ENCODE results near the gene EFNB1.

EFNB1 gene

DNA sequence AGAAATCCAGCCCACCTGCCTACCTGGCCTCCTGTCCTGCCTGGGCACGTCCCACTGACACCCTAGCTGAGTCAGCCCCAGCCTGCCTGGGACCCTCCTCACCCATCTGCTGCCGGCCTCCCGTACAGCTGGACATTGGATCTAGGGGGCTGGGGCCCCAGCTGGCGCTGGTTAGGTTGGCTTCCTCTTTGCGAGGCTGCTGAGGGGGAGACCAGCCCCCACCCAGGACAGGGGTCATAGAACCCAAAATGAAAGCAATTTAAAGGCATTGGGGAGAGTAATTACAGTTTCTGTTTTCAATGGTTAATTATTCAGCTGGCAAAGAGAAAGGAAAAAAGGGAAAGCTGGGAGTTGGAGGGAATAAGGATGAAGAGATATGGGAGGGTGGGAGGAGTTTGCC is 15.8 kb downstream of the EFNB1 start:
- no peak for DNase-seq

DNA sequence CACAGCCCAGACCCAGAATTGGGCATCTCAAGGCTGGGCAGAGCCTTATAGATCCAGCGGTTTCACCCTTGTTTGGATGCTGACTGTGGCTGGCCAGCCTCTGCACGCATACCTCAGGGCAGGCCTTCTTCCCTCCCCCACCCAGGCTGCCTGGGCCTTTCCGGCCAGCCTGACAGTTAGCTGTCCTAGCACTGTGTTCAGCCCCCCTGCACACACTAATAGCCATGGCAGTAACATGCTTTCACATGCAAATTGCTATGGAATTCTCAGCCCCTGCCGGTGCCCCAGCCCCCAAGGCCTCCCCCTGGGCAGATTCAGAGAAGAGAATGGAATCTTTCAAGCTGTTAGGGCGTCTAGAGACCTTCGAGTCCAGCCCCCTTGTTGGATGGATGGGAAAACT is 17.7 kb downstream of the EFNB1 start:
- DNase-seq, result no peak

DNA sequence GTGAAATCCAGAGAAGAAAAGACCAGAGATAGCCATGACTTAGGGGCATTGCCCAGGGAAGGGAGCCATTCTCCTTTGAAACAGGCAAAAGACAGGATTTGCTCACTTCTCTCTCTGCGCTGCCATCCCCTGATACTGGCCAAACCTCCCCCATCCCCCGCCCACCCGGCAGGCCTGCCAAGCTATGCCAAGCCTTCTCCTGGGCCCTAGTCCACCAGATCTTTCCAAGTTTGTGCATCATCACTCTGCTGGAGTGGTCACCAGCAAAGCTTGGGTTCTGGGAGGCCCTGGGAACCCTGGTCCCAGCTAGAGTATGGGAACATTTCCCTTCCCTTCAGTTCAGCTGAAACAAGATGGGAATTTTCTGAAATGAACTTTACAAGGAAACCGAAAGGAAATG is 18.4 kb downstream of the EFNB1 start:
- DNase-seq, result no peak

DNA sequence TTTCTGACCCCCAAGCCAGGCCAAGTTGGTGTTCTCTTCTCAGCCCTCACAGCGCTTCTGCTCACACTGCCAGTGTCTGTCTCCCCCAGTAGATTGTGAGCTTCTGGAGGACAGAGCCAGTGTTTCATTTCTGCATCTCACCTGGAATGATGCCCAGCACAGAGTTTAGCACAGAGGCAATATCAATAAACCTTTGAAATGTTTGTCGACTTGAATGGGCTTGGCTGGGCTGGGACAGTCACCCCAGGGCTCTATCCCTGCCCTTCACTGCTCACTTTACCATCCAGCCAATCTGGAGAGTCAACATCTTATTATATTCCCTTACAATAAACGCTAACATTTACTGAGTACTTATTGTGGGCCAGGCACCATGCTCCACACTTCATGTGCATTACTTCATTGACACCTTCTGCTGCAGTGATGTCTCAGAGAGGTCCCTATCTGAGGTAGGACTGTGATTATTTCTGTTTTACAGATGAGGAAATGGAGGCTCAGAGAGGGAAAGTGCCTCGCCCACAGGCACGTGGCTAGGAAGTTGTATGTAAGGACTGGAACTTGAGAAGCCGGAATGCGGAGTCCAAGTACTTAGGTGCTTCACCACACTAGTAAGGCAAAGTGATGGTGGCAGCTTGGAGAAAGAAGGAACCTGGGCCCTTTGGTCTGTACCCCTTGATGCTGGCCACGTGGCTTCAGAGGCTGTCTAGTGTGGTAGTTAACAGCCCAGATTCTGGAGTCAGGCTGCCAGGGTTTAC is 19.5 kb downstream of the EFNB1 start:
- no peak for DNase-seq

DNA sequence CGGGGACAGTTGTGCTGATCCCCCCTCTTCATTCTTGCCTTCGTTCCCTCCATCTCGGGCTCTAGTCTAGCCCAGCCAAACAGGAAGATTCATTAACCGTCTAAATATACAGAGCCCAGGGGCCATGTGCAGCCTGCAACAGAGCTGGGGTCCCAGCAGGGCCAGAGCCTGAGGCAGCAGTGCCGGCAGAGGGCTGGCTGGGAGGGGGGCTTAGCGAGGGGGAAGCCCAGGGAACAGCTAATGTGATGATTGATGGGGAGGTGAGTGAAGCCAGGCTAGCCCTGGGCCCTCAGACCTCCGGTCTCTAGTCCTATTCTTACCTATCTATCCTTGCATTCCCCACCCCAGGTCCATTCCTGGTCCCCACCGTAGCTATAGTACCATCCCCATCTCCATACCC is 22.3 kb downstream of the EFNB1 start:
- no peak for DNase-seq

DNA sequence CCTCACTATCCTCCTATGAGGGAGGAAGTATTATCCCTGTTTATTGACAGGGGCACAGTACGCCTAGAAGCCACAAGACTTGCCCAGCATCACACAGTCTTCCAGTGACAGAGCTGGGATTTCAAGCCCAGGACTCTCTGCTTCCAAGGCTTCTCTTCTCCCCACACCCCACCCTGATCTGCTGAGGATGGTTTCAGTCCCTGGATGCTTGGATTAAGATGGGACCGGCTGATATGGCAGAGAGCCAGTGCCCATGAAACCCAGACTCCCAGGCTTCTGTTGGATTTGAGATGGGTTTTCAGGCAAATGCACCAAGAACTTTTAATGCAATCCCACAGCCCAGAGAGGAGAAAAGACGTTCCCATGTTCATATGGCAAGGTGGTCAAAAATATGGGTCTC is 23.2 kb downstream of the EFNB1 start:
- no peak for DNase-seq

DNA sequence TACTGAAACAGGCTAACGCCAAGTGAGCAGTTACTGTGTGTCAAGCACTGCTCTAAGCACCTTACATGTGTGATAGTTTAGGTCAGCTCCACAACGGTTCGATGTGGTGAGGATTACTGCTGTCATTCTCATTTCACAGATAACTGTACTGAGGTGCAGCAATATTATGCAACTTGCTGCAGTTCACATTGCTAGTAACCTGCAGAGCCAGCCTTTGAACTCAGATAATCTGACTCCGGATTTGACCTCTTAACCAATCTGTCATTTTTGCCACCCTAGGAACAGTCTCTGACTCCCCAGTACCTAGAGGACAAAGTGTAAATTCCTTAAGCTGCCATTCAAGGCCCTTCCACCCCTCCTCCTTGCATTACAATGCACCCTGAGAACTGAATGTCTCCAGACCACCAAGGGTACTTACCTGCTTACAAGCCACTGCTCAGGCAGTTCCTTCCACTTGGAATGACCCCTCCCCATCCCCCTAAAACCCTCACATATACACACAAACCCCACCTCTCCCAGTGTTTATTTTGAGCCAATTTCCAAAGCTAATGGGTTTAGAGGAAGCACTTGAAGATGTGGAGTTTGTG is 24.9 kb downstream of the EFNB1 start:
- DNase-seq, result no peak

DNA sequence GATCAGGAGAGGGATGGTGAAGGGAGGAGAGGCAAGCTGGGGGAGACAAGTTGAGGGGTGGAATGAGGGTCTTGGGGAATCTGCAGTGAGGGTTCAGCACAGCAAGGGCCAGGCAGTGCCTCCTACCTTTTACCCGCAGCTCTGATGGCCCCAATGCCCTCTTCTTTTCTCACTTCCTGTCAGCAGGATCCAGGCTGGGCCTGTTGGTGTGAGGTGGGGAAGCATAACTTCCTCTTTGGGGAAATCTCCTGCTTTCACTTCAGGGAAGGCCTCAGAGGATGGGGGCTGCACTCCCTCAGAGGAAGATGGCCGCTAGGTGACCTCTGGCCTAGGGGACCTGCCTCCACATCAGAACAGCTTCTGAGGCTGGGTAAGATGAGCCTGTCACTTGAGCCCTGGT is 36.5 kb downstream of the EFNB1 start:
- DNase-seq, result no peak

DNA sequence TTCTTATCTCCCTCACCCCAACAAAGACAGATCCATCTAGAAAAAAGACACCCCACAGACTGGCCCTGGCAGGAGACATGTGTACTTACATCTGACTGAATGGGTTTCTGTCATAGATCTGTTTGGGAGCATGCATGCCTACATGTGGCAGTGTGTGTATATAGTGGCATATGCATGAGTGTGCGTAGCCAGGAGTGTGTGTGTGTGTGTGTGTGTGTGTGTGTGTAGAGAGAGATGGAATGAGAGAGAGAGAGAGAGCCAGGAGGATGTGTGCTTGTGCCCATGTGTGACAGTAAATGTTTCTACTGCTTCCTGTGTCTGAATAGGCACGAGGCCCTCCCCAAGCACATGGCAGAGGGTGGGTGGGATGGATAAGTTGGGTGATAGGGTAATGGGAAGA is 37.1 kb downstream of the EFNB1 start:
- no peak for DNase-seq

DNA sequence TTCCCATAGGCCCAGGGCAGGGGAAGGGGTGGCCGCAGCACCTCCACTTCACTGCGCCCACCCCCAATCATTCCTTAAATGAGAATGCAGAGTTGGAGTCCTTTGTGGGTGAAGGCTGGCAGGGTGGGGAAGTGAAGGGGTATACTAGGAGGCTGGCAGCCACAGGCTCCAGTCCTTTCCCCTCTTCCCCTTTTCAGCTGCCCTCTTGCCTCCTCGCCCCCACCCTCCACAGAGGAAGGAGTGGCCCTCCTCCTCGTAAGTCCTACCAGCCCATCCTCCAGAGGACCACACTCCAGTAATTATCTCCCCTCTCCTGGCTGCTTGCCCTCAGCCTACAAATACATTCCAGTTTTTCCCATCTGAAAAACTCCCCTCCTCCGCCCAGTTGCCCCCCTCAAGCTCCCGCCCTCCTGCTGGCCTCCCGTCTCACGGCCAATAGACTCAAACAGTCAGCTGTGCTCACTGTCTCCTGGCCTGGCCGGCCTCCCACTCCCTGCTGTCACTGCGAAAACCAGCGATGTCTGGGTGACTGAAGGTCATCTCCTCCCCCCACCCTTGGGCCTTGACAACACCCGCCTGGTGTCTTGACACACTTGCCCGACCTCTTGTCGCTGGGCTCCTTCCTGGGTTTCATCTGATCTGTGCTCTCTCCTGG is 38.8 kb downstream of the EFNB1 start:
- DNase-seq, result no peak

DNA sequence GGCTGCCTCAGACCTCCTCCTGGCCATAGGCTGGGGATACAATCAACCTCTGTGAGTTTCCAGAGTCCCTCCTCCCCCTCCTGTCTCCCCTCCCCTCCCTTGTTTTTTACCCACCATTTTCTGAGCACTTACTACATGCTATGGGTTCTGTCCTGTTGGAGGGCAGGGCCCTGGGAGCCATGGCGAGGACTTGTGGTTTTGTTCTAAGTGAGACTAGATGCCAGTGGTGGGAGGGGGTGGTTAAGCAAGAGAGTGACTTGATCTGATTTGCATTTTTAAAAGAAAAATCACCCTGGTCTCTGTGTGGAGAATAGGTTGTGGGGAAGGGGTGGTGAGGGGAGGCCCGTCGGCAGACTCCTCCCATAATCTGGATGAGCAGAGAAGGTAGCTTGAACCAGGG is 39.5 kb downstream of the EFNB1 start:
- DNase-seq, result no peak

DNA sequence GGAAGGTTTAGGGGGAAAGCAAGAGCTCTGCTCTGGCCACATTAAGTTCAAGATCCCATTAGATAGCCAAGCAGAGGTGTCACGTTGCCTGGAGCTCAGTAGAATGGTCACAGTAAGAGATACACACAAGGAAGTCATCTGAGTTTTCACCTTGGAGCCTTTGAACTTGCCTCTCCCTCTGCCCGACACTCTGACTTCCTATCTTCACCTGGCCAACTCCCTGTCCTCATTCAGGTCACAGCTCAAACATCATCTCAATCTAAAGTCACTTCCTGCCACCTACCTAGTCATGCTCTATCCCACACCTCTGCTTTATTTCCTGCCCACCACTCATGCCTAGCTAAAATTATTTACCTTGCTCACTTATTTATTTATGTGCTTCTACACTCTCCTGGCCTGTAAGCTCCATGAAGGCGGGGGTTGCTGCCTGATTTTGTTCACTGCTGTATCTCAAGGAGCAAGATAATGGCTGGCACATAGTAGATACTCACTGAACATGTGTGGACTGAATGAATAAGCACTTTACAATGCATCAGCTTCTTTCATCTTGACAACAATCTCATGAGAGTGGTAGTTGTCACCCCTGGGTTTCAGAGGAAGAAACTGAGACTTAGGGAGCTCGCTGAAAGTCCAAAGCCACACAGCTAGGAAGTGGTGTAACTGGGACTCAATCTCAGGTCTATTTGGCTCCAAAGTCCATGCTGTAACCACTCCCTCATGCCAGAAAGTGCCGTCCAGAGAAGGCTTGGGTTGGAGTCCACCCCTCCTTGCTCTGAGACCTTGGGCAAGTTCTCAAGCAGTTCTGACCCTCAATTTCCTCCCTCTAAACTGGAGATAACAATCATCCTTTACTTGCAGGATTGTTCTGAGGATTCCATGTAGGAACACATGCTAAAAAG is 40.3 kb downstream of the EFNB1 start:
- DNase-seq, result no peak

DNA sequence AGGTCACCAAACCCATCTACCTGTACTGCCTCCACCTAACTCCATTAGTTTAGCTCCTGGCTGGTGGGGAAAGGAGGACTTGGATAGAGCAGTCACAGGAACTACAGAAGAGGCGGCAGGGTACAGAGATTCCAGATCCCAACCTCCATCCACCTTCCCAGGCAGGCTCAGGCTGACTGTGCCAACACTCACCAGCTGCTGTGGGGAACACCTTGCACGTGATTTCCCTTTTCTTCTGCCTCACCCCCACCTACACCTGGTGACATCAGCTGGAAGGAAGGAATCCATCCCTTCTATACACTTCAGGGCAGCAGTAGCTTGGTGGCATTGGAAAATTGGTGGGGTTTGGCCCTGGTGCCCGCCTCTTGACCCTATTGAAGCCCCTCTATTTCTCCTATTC is 41.5 kb downstream of the EFNB1 start:
- DNase-seq, result no peak

DNA sequence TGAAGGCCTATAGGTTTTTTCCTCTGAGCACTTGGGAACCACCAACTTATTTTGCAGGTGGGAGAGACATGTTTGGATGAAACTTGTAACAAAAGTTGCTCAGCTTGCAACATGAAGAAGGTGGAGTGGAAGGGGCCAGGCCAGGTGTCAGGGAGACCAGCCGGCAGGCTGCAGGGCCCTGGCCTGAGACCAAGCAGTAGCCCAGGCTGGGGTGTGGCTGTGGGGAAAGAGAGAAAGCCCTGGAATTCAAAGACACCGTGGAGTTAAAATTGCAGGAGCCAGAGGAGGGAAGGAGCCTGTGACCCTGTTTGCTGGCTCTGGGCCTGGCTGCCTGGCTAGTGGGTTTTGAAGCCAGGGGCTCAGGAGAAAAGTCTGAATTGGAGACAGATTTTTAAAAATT is 43.4 kb downstream of the EFNB1 start:
- DNase-seq, result no peak

DNA sequence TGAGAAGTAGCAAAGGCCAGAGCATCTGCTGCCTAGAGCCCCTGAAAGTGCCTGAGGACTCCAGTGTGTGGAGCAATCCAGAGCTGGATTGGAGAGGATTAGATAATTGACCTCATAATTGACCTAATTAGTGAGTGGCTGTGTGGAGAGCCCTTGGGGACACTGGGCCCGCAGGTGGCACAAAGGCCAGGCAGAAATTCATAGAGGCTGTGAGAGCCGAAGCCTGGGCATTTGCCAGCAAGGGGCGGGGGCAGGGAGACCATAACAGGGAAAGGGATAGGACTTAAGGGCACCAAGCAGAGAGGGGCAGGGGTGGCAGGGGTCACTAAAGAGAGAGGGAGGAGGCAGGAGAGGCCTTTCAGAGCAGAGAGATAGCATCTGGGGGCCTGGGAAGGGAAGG is 45.3 kb downstream of the EFNB1 start:
- no peak for DNase-seq

DNA sequence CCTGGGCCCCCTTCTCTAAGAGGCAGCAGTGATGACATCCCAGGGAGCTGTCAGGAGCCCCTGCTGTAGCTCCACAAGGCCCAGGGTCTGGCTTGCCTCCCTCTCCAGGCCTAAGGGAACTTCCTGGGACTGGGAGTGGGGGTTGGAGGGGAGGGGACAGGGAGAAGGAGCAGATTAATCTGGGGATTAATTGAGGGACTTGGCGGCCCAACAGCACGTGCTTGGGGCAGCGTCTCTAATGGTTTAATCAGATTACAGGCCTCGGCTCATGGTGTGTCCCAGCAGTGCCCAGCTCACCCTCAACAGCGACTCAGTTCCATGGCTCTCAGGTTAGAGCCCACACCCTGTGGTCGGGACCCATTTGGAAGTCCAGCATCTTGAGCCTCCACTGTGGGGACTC is 47.9 kb downstream of the EFNB1 start:
- DNase-seq, result no peak

DNA sequence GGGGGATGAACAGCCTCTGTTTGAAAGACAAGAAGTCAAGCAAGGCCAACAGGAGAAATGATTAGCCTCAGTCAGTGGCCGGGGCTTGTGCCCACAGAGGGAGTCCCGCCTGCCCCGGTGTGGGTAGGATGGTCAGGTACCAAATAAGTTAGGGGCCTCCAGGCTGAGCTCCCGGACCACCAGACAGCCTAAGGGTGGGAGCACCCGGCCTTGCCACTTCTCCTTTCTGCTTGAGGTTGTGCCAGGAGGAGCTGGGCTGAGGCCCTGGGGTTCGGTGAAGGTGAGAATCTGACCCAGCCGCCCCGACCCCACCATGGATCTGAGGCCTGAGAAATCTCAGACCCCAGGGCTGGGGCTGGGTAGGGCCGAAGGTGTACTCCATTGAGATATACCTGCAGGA is 48.8 kb downstream of the EFNB1 start:
- no peak for DNase-seq

DNA sequence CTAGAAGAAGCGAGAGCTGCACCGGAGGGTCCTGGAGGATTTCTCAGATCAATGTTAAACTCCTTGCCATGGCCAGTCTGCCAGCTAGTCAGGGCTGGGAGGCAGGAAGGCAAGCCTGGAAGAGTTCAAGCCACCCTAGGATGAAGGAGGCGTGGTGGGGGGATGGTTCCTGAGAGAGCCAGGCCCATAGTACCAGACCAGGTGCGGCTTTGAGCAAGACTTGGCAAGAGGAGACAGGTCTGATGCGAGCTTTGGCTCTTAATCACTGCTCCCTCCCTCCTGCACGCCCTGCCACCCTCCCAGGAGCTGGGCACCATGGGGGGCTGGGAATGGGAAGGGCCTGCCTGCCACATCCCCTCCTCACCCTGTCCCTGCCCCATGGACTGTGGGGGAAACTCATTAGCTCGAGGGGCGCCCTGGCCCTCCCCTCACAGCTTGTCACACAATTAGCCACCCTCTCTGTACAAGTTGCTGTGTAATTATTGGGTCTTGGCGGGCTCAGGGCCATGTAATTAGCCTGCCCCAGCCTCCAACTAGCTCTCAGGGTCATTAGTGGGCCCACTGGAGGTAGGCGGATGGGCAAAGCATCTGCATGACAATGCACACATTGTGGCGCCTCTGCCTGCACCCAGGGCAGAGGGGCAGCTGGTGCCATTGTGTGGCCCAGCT is 50.3 kb downstream of the EFNB1 start:
- DNase-seq, result no peak

DNA sequence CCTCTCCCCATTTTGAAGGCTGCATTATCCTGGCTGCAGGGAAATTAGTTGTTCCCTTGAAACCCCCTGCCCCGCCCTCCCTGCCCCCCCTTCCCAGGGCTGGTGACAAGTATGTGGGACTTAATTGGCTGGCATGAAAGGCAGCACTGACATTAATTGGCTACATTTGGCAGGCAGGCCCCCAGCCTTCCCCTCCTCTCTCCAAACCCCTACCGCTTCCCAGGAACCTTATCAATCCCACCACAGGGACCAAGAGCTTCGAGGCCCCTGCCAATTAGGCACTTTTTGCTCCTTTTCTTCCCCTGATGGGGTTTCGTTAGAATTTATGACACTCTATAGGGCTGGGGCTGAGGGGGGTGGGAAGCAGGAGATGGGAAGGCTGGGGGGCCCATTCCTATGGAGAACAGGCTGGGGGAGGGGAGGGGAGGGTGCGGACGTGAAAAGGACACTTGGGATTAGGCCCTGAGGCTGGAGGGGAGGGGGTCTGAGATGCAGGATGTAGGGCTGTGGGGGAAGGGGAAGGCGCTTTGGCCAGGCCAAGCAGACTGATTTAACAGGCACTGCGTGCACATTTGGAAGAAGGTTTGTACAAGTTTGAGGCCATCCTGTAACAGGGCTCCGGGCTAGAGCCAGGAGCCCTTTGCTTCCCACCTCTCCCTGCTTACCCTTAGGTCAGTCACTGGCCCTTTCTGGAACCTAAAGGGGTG is 52.2 kb downstream of the EFNB1 start:
- no peak for DNase-seq

DNA sequence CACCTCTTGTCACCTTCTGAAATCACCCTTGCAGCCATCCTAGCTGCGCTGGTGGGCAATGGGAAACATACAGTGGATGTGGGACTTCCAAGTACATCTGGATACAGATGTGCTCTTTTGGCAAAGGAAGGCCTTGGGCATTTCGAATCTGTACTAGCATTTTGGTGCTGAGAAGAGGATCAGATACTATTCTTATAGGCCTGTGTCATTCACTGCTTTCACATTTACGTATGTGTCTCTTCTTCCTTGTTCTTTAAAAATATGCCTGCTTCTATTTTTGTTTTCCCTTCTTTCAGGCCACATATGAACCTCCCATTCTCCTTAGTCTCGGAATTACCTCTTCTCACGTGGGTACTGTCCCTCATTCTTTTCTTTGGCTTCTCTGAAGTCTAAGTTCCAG is 53.1 kb downstream of the EFNB1 start:
- no peak for DNase-seq

DNA sequence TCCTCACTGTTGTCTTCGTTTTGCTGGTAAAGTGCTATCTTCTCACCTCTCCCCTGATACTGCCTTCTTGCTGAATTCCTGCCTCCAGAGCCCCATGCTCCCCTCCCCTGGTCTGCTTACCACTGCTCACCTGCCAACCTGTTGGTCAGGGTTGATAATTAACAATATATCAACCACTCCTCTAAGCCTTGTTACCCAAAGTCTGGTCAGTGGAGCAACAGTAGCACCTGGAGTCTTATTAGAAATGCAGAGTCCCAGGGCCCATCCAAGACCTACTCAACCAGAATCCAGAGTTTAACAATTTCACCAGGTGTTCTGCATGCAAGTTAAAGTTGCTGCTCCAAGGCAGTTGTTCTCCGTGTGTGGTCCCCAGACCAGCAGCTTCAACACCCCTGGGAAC is 55.0 kb downstream of the EFNB1 start:
- DNase-seq, result no peak

DNA sequence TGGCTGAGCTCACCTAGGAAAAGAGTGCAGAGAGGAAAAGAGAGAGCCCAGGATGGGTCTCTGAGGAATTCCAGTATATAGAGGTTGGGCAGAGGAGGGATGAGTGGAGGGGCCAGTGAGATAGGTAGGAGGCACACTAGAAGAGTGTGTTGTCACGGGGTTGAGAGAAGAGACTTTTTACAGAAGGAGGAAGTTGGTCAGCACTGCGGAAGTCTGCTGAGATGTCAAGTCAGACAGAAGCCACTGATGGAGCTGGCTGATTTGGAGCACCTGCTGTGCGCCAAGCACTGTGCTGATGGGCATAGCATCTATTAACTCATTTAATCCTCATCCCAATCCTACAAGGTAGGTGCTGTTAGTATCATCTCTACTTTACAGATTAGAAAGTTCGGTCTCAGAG is 60.4 kb downstream of the EFNB1 start:
- DNase-seq, result no peak
